Hematopoietic multipotent progenitor cell treated with erythropoietin and hydrocortisone succinate and interleukin-3 and kit ligand, for 15 days (in vitro differentiated cells): ENCODE data around the gene C1orf50.
"Not testable (repeated sequence)": the region's sequence is repeated elsewhere in the genome, so short reads cannot be mapped to it uniquely, and the experiment has no call there.

Experiments
- DNase-seq: peaks from one replicate; pipeline ENCODE4 v3.0.0-alpha.2; 2015; ENCODE audit warnings: low spot score

Gene C1orf50

GRCh38 chr1:42766741-42767509, at the start of gene C1orf50, which contains the start of gene P3H1:
C1orf50 (plus strand) TSS chr1:42767249; CDS start chr1:42767312, 63 bp downstream.
P3H1 (minus strand) TSS chr1:42767028; CDS start chr1:42766971, 57 bp downstream.
- DNase-seq = peak; percentile 100

- no peak for DNase-seq
These were observed 46.2 kb upstream of the C1orf50 start for GRCh38 chr1:42720868-42721267.

GRCh38 chr1:42721926-42722325, 45.1 kb upstream of the C1orf50 start:
- DNase-seq = no peak

GRCh38 chr1:42722403-42722802, 44.6 kb upstream of the C1orf50 start:
- not testable (repeated sequence) for DNase-seq

GRCh38 chr1:42723511-42723910, 43.5 kb upstream of the C1orf50 start:
- DNase-seq = no peak

- DNase-seq = not testable (repeated sequence)
These were observed 41.2 kb upstream of the C1orf50 start for GRCh38 chr1:42725820-42726219.

GRCh38 chr1:42730002-42730401, 37.0 kb upstream of the C1orf50 start:
- no peak for DNase-seq

GRCh38 chr1:42730988-42731387, 36.1 kb upstream of the C1orf50 start:
- peak; percentile 69 for DNase-seq

GRCh38 chr1:42731585-42731984, 35.5 kb upstream of the C1orf50 start:
- DNase-seq = no peak

- DNase-seq = no peak
These were observed 34.8 kb upstream of the C1orf50 start for GRCh38 chr1:42732126-42732680.

GRCh38 chr1:42733415-42734200, 33.4 kb upstream of the C1orf50 start:
- no peak for DNase-seq

GRCh38 chr1:42734201-42735035, 32.6 kb upstream of the C1orf50 start:
- DNase-seq = no peak

- no peak for DNase-seq
These were observed 32.0 kb upstream of the C1orf50 start for GRCh38 chr1:42735056-42735455.

- DNase-seq = no peak
These were observed 31.5 kb upstream of the C1orf50 start for GRCh38 chr1:42735477-42736105.

- peak; percentile 42 for DNase-seq
These were observed 30.9 kb upstream of the C1orf50 start for GRCh38 chr1:42736152-42736551.

GRCh38 chr1:42736571-42737200, 30.4 kb upstream of the C1orf50 start:
- no peak for DNase-seq

GRCh38 chr1:42737257-42737656, 29.8 kb upstream of the C1orf50 start:
- no peak for DNase-seq

- no peak for DNase-seq
These were observed 28.9 kb upstream of the C1orf50 start for GRCh38 chr1:42737986-42738677.

GRCh38 chr1:42738678-42739226, 28.3 kb upstream of the C1orf50 start:
- DNase-seq = no peak
